HCT116 (cell line): ENCODE results near the gene HMGCLL1. TPM values are rescaled to one million over a fixed set of nuclear protein-coding genes. Genes with fewer than 3 reads are reported as not detected.

Source experiments
- ATAC-seq: fragments of 200-7000 bp; cut with Tn5 transposase; 2 replicates; pipeline ENCODE4 v1.9.1; 2020; ENCODE audit warnings: mild to moderate bottlenecking, moderate library complexity
- BruUV-seq: library from RNA; stranded (reverse); fragments of 400-500 nt; replicated peaks from 2 replicates; lab custom pipeline; 2021; lab: Mats Ljungman, UMichigan
- CTCF ChIA-PET: fragments of 300-600 bp; sonication (Branson Sonifier 250); formaldehyde crosslinking; loops from one replicate; lab custom pipeline; 2021; ENCODE audit warnings: antibody characterized with exemption; lab: Charles Lee
- POLR2A ChIA-PET: fragments of 300-600, 350-600 bp; sonication (Branson Sonifier 250); formaldehyde crosslinking; loops from one replicate; lab custom pipeline; 2021; ENCODE audit warnings: antibody characterized with exemption; lab: Charles Lee
- RAD21 ChIA-PET, 2 experiments: fragments of 300-600 bp; sonication (Branson Sonifier 250); formaldehyde crosslinking; loops; one replicate each; lab custom pipeline; 2023; ENCODE audit warnings: low total read pairs in 2 of 2; ENCODE audit not compliant: uncharacterized antibody in 2 of 2, unreplicated experiment in 2 of 2, low non-redundant PET in 1 of 2; lab: Charles Lee
- DNase-seq: peaks from one replicate; pipeline ENCODE4 v3.0.0-alpha.2; 2010; ENCODE audit warnings: low read depth, low spot score
- H2AFZ ChIP-seq: fragments of 200-600 bp; shearing (Covaris generic), sonication (generic); 2 replicates; pipeline ENCODE4 v1.6.1; 2017; ENCODE audit warnings: low read depth, mixed run types, mixed read lengths, antibody characterized with exemption, low read length; ENCODE audit not compliant: poor library complexity, severe bottlenecking
- H3K27ac ChIP-seq: 2 replicates; pipeline ENCODE4 v1.5.1; 2012; ENCODE audit warnings: low read depth, low read length
- H3K27me3 ChIP-seq: fragments of 200-600 bp; sonication (generic); 2 replicates; pipeline ENCODE4 v1.6.1; 2016; ENCODE audit warnings: mixed run types, low read length, mixed read lengths; ENCODE audit not compliant: insufficient read depth
- H3K36me3 ChIP-seq, 2 experiments: fragments of 200-500 bp in 1 of 2; fragments of 200-600 bp in 1 of 2; sonication (Bioruptor generic) in 1 of 2; sonication (generic) in 1 of 2; 2 replicates each; pipeline versions ENCODE4 v1.5.1 to v1.6.1; 2014 to 2016; ENCODE audit warnings: low read length in 2 of 2, inconsistent platforms in 1 of 2, mixed read lengths in 1 of 2, mixed run types in 1 of 2; ENCODE audit not compliant: insufficient read depth in 2 of 2, control insufficient read depth in 1 of 2
- H3K4me1 ChIP-seq, 2 experiments: fragments of 200-600 bp in 1 of 2; sonication (generic) in 1 of 2; 2 replicates each; pipeline versions ENCODE4 v1.5.1 to v1.6.1; 2012 to 2017; ENCODE audit warnings: low read length in 2 of 2, inconsistent platforms in 1 of 2, mild to moderate bottlenecking in 1 of 2, mixed read lengths in 1 of 2, mixed run types in 1 of 2, moderate library complexity in 1 of 2; ENCODE audit not compliant: insufficient read depth in 2 of 2, control insufficient read depth in 1 of 2
- H3K4me2 ChIP-seq: fragments of 200-600 bp; sonication (generic); 2 replicates; pipeline ENCODE4 v1.6.1; 2017; ENCODE audit warnings: mixed run types, low read length, mixed read lengths
- H3K4me3 ChIP-seq, 2 experiments: fragments of 200-600 bp in 1 of 2; sonication (generic) in 1 of 2; replicated peaks in 1 of 2; 2 replicates each; pipeline ENCODE4 v1.5.1; 2011 to 2016; ENCODE audit warnings: low read length in 2 of 2, control low read depth in 1 of 2, low read depth in 1 of 2, mild to moderate bottlenecking in 1 of 2, mixed read lengths in 1 of 2, mixed run types in 1 of 2
- H3K79me2 ChIP-seq: fragments of 200-600 bp; sonication (generic); 2 replicates; pipeline ENCODE4 v1.6.1; 2017; ENCODE audit warnings: mild to moderate bottlenecking, mixed run types, low read length, moderate library complexity, mixed read lengths; ENCODE audit not compliant: insufficient read depth
- H3K9ac ChIP-seq: fragments of 200-600 bp; sonication (generic); 2 replicates; pipeline ENCODE4 v1.6.1; 2016; ENCODE audit warnings: low read length, mixed read lengths
- H3K9me2 ChIP-seq: fragments of 200-600 bp; sonication (generic), shearing (Covaris generic); 2 replicates; pipeline ENCODE4 v1.6.1; 2017; ENCODE audit warnings: mixed run types, mild to moderate bottlenecking, moderate library complexity; ENCODE audit not compliant: insufficient read depth
- H3K9me3 ChIP-seq, 2 experiments: fragments of 200-500 bp in 1 of 2; fragments of 200-600 bp in 1 of 2; sonication (Bioruptor generic) in 1 of 2; sonication (generic) in 1 of 2; 2 replicates each; pipeline ENCODE4 v1.6.1; 2014 to 2017; ENCODE audit warnings: low read length in 2 of 2, mixed read lengths in 2 of 2, inconsistent platforms in 1 of 2, low read depth in 1 of 2, mild to moderate bottlenecking in 1 of 2, mixed run types in 1 of 2, moderate library complexity in 1 of 2; ENCODE audit not compliant: control insufficient read depth in 1 of 2, insufficient read depth in 1 of 2
- H4K20me1 ChIP-seq: fragments of 200-600 bp; sonication (generic), shearing (Covaris generic); 2 replicates; pipeline ENCODE4 v1.6.1; 2017; ENCODE audit warnings: mixed run types, mild to moderate bottlenecking, moderate library complexity; ENCODE audit not compliant: insufficient read depth
- CBX3 ChIP-seq: IDR thresholded peaks from 2 replicates; pipeline ENCODE4 v1.6.1; 2012; ENCODE audit warnings: low read depth
- CEBPB ChIP-seq: IDR thresholded peaks from 2 replicates; pipeline ENCODE4 v1.6.1; 2012; ENCODE audit warnings: low read depth
- CTCF ChIP-seq, 3 experiments: fragments of 200-600 bp in 1 of 3; sonication (generic) in 1 of 3; IDR thresholded peaks in 2 of 3; conservative IDR thresholded peaks in 1 of 3; 2 replicates each; pipeline ENCODE4 v1.5.1; 2012 to 2017; ENCODE audit warnings: low read depth in 2 of 3, low read length in 2 of 3, antibody characterized with exemption in 1 of 3, borderline replicate concordance in 1 of 3, control low read depth in 1 of 3, mild to moderate bottlenecking in 1 of 3, mixed read lengths in 1 of 3, mixed run types in 1 of 3, moderate library complexity in 1 of 3; ENCODE audit not compliant: insufficient read depth in 1 of 3
- ELF1 ChIP-seq: IDR thresholded peaks from 2 replicates; pipeline ENCODE4 v1.6.1; 2012; ENCODE audit warnings: low read depth, borderline replicate concordance
- EZH2 ChIP-seq: fragments of 200-600 bp; sonication (generic); IDR thresholded peaks from 2 replicates; pipeline ENCODE4 v1.6.1; 2017; ENCODE audit warnings: antibody characterized with exemption, mixed run types
- POLR2A ChIP-seq: IDR thresholded peaks from 2 replicates; pipeline ENCODE4 v1.7.0; 2011; ENCODE audit warnings: borderline replicate concordance; ENCODE audit not compliant: insufficient read depth, insufficient read length; ENCODE audit errors: extremely low read depth
- POLR2AphosphoS5 ChIP-seq: IDR thresholded peaks from 2 replicates; pipeline ENCODE4 v1.6.1; 2011; ENCODE audit warnings: mild to moderate bottlenecking, low read depth, low read length, moderate library complexity
- RAD21 ChIP-seq: IDR thresholded peaks from 2 replicates; pipeline ENCODE4 v1.6.1; 2012; ENCODE audit warnings: low read depth, mild to moderate bottlenecking
- SP1 ChIP-seq: IDR thresholded peaks from 2 replicates; pipeline ENCODE4 v1.6.1; 2012; ENCODE audit warnings: low read depth
- SRF ChIP-seq: IDR thresholded peaks from 2 replicates; pipeline ENCODE4 v1.6.1; 2012; ENCODE audit warnings: low read depth
- TCF7L2 ChIP-seq: IDR thresholded peaks from 2 replicates; pipeline ENCODE4 v1.7.0; 2011; ENCODE audit warnings: borderline replicate concordance, inconsistent platforms; ENCODE audit not compliant: insufficient read depth, insufficient read length; ENCODE audit errors: extremely low read depth
- YY1 ChIP-seq: IDR thresholded peaks from 2 replicates; pipeline ENCODE4 v1.6.1; 2011; ENCODE audit warnings: low read length, low read depth, moderate library complexity, mild to moderate bottlenecking; ENCODE audit not compliant: insufficient replicate concordance; ENCODE audit errors: extremely low read depth
- intact Hi-C: fragments of 100-400 bp; cut with micrococcal nuclease; formaldehyde crosslinking; loops from 2 replicates; pipeline ENCODE4 v1.10.0; 2022
- total RNA-seq: library from RNA; stranded (reverse); gene quantifications from one replicate; pipeline ENCODE4 v1.2.1, GENCODE V29; 2021; ENCODE audit not compliant: unreplicated experiment

Gene HMGCLL1
- total RNA-seq, 1 experiment from 2014 or later = not detected

GRCh38 chr6:55447891-55448290 is 131.1 kb downstream of the HMGCLL1 start:
- RAD21 ChIA-PET = no interaction called here

More at GRCh38 chr6:55447891-55448290, 131.1 kb downstream of the HMGCLL1 start:
- Histone ChIP-seq H3K9ac (no peak overlapping the region), H3K4me3 (no peak overlapping the region), H3K36me3 (no peaks in the 10 kb centered on the region), H2AFZ (no peak overlapping the region), H3K27ac (no peak overlapping the region), H3K4me1 (no peaks in the 10 kb centered on the region), H3K27me3 (peaks cover 27% of the 10 kb centered on the region), H4K20me1 (no peaks in the 10 kb centered on the region), H3K79me2 (no peaks in the 10 kb centered on the region), H3K9me2 (no peaks in the 10 kb centered on the region), H3K9me3 (no peaks in the 10 kb centered on the region), H3K4me2 (no peak overlapping the region)
- intact Hi-C loops = loop anchor here (2.0 to 10.0 kb wide), 2 partner anchors 439 to 573 kb away; no protein-coding TSS in a partner anchor
- POLR2A ChIA-PET = no interaction called here
- DNase-seq (no peak), ATAC-seq (no peak)
- CTCF ChIA-PET = interaction anchor here (3.9 to 4.6 kb wide), 5 partner anchors 171 to 844 kb away, joined by 21 to 33 read pairs (median 29); no protein-coding TSS in a partner anchor
- TF ChIP-seq SRF (no peak), POLR2AphosphoS5 (no peak), TCF7L2 (no peak), CBX3 (no peak), CEBPB (no peak), CTCF (IDR thresholded peaks at IDR 0.05 in 2 of 3, conservative IDR thresholded peaks at IDR 0.05 in 1 of 3; ENCODE audit: borderline replicate concordance in 1 of 3, insufficient read depth in 1 of 3, low read depth in 2 of 3, low read length in 2 of 3) (no peak), RAD21 (no peak), SP1 (no peak), YY1 (no peak), ELF1 (no peak), EZH2 (no peak), POLR2A (no peak)
- BruUV-seq = no TSS peak
